Hypothalamus (tissue), 51 donors: Measurements from ENCODE around the gene ABCC8.

ENCODE experiments used
- DNase-seq, 51 donors: peaks; one replicate each; lab custom pipeline; 2025; lab: John Stamatoyannopoulos, UW

Gene ABCC8

DNA sequence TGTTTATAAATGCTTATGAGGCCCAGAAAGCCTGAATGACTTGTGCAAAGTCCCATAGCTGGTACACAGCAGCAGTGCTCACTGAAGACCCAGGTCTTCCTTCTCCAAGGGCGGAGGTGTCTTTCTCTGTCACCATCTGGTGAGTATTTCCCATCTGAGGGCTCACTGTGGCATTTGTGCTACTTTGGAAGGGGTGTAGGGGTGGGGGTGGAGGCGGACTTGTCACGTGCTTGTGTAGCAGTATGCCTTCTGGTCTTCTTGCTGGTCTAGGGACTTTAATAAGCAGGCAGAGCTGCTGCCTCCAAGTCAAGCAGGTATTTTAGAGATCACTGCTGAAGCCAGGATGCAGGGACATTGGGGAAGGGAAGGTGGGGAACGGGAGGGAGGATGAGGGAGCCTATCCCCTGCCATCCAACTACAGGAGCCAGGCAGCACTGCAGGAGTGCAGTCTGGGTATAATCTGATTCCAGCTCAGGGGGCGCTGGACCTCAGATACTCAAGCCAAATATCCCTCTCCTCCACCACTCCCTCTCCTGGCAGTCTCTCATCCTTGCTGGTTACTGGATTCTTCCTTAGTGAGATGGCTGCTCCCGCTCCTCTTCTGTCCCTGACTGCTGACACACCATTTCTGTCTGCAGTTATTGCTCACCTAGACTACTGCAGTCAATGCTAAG is 3.4 kb downstream of the ABCC8 start:
- peak in 1 of 51 donors; percentile 26 for DNase-seq

DNA sequence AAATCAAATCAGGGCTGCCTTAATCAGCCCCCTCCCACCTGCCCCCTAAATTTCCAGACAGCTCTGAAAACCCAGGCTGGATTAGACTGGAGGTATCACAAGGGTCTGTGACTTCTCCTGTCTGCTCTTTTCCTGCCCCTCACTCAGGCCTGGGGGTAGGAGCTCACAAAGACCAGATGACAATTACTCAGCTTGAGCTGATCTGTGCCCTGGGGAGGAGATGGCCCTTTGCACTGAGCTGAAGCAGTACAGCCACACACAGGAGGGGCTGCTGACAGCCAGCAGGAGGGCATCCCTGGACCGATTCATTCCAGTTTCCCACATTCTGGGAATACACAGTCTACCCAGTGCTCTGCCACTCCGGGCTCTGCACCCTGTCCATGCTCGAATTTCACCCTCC is 4.2 kb downstream of the ABCC8 start:
- DNase-seq = no peak

DNA sequence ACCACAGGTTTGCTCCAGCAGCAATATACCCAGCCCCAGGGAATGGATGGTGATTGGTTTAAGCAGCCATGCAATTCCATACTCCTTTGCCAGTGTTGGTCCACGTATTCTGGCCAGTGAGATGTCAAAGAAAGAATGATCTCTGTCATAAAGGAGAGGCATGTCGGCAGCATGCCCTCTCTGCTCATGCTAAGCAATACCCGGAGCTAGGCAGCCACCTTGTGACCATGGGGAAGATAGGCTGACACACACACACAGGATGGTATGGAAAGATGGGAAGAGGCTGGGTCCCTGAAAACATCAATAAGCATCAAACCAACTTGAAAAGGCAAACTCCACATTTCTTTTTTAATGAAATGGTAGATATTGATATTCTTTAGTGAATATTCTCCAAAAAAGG is 5.1 kb downstream of the ABCC8 start:
- no peak for DNase-seq

DNA sequence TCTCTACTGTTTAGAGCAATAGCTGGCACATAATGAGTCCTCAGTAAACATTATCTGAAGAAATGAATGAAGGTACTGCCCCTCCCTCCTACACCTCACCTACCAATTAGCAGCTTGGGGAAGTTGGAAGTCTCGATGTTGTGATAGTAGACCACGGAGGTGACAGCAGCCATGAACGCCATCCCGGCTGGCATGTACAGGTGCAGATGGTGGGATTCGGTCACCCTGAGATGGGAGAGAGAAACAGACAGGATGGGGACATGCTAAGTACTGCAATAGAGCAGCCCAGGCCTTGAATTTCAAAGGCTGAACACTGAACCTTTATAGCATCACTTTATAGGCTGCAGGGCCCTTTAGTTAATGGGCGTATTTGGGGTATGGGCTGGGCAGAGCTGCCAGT is 6.6 kb downstream of the ABCC8 start:
- DNase-seq = no peak

DNA sequence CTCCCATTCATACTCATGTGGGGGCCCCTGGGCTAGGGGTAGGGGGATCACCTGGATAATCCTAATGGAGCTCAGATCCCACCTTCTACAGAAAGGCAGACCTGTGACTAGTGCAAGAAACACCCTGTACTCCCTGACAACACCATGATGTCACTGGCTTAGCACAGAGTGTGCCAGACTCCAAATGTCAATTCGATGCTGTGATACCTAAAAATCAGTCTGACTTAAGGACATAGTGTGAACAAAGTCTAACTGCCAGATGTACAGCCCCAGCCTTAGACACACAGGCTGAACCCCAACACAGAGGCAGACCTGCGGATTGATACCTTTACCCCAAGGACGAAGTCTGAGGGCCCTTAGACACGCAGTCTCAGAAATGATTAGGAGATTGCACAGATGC is 8.5 kb downstream of the ABCC8 start:
- no peak for DNase-seq

DNA sequence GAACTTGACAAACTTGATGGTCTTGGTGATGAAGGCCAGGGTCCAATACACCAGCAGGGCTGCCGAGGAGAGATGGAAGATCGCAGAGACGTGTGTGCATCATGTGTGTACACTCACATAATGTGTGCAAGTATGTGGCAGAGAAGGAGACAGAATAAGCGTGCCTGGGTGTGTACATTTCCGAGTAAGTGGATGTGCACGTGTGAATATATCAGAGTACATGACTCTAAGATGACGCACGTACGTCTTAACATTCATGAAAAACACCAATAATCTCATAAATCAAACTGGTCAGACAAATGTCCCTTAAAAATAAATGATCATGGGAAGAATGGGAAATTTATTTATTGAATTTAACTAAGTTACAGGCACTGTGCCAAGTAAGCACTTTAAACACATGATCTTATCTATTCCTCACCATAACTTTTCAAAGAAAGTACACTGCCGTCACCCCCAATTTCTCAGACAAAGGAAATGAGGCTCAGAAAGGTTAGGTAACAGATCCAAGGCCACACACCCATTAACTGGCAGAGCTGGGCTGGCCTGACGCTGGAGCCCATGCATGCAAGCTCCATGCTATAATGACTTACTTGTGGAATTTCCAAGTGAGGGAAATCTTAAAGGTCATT is 13.0 kb downstream of the ABCC8 start:
- DNase-seq = no peak

DNA sequence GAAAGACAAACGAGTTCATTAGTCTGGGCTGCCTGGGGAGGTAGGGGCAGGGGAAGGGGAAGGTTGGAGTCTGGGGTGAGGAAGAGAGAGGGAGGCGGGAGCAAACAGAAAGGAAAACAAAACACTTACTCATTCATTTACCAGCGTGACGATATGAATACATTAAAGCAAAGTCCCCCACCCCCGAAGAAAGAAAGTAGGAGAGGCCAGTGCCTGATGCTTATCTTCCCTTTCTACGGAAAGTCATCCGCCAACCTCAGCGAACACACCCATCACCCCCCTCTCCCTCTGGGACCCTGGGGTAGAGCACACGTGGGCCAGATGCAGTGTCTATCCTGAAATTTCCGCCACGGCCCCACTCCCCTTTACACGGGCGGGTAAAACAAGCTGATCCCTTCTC is 13.7 kb downstream of the ABCC8 start:
- no peak for DNase-seq

DNA sequence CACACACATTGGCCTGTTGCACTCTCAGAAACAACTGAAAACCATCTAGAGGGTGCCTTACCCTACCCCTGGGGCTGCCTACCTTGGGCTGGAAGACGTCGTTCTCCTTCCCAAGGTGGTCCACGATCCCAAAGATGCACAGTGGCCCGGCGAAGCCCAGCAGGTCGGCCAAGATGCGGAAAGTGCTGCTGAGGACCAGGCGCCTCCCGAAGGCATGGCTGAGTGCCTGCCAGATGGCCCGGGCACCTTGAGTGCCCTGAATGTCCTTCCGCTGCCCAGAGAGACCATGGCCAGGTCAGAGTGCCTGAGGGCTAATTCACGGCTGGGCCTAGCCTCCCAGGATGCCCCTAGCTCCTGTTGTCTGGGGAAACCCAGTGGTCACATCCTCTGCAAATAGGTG is 16.2 kb downstream of the ABCC8 start:
- DNase-seq = no peak

DNA sequence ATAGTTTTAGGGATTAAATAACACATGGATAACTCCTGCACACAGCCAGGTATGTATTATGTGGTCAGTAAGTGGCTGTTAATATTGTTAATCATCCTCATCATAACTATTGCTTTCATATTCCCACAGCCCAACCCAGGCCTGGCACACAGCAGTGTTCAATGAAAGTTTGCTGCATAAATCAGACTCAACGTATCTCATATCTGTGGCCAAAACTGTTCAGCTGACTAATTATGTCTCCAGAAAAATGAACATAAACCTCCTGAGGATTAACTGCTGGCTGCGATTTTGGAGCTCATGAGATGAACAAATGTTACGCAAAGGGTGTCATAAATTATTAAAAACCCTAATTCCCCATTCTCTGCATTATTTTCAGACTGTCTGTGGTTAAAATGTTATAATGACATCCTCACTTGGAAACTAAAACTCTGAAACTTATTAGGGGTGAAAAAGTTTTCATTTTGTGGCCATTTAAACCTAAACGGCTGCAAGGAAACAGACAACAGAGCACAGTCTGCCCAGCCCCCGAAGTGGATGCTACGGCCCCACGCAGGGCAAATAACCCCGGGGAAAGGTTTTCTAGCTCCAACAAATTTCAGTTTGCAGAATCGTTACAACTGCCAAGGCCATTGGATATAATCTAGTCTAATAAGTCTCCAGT is 17.3 kb downstream of the ABCC8 start:
- DNase-seq = no peak

DNA sequence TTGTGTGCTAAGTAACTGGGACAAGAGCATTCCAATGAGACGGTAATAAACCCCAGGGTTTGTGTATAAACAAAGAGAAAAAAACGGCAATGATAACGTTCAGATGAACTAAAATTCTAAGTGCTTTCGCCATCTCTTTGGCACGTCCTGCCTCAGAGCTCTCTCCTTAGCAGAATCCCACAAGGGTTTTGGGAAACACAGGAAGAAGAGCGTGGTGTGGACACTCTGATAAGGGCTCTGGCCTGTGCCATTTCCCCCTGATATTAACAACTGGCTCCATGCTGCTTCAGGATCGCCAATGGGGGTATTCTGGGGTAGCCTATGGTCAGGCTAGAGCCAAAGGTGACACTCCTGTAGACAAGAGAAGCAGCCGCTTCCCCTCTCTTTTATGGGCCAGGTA is 18.4 kb downstream of the ABCC8 start:
- no peak for DNase-seq

DNA sequence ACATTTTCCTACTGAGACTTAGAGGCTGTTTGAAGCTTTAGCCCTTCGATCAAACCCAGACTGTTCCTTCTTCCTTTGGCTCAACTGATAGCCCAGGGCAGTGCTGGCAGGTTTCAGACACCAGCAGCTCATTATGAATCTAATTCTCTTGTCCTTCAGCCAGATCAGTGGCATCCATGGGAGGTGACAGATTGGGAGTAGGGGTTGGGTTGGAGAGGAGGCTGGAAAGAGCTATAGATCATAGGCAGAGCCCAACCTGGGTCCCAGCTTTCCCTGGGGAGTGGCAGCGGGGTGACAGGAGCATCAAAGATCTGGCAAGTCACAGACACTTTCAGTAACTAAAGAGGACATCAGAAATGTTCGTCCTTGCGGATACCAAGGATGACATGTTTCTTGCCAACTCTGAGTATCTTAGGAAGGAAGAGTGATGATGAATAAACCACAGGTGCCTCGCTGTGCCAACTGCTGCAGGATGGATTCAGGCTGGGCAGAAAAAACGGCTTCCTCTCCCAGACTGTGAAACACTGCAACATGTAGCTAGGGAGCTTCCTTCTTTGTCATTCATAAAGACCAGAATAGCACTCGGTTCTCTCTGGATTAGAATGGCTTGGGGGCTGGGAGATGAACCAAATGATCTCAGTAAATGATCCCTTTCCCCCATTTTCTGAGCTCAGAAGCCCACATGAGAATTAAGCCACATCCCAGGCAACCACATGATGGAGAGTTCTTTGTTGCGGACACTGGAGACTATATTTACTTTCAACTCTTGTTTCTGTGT is 19.1 kb downstream of the ABCC8 start:
- DNase-seq = peak in 1 of 51 donors; percentile 22

DNA sequence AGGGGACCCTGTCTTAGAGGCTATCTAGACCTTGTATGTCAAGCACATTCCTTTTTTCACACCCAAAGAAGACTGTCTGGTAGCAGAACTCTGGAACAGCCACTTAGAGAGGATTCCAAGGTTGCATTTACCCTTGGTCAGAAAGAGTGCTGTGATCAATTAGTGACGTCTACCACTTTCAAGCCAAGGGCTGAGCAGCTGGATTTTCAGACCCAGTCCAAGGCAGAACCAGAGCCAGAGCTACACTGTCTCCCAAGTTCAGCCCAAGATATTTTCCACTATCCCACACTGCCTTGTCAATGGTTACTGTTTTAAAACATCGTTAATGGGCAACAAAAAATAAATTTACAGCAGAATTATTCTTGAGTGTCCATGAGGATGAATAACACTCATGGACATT is 24.0 kb downstream of the ABCC8 start:
- no peak for DNase-seq

DNA sequence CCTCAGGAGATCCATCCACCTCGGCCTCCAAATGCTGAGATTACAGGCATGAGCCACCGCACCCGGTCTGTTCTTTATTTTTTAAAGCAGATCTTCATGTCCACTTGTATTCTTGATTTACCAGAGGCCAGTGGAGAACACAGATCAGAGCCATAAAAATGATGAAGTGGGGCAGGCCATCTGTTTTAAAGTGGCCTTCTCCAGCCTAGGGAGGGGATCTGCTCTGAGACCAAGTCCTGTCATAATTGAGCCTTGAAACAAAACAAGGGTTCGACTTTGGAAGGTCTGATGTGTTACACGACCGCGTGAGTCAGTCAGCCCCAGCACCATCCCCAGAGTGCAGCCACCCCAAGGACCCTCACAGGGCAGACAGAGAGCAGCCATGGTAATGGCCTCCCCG is 27.5 kb downstream of the ABCC8 start:
- no peak for DNase-seq

DNA sequence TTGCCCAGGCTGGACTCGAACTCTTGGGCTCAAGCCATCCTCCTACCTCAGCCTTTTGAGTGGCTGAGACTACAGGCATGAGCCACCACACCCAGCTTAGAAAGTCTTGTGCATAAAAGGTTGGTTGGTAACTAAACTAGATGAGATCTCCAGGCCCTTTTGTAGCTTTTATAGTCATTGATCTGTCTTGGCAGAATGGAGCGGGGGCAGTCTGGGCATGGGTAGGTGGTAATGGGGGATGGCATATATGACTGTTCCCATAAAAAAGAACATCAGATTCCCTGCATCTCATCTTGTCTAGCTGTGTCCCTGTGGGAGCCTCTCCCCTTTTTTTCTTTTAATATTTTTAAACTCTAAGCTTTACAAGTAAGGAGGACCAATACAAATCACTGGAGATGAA is 30.2 kb downstream of the ABCC8 start:
- no peak for DNase-seq

DNA sequence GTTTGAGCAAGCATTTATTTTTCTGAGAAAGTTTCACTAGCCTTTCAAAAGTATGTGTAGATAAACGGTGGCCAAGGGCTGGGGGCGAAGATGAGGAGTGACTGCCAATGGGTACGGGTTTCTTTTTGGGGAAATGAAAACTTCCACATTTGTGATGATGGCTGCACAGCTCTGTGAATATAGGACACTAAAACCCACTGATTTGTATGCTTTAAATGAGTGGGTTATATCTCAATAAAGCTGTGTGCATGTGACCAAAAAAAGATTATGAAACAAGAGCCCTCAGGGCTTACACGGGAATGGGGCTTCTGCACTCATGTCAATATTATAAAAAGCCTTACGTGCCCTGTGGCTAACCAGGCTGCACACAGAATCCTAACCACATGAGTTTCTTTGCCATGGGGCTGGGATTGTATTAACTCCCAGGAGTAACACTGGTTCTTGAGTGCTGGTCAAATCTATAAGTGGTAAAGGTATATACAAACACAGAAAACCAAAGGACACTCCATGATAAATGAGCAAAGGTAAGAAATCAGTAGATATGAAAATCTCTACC is 31.3 kb downstream of the ABCC8 start:
- DNase-seq = no peak

DNA sequence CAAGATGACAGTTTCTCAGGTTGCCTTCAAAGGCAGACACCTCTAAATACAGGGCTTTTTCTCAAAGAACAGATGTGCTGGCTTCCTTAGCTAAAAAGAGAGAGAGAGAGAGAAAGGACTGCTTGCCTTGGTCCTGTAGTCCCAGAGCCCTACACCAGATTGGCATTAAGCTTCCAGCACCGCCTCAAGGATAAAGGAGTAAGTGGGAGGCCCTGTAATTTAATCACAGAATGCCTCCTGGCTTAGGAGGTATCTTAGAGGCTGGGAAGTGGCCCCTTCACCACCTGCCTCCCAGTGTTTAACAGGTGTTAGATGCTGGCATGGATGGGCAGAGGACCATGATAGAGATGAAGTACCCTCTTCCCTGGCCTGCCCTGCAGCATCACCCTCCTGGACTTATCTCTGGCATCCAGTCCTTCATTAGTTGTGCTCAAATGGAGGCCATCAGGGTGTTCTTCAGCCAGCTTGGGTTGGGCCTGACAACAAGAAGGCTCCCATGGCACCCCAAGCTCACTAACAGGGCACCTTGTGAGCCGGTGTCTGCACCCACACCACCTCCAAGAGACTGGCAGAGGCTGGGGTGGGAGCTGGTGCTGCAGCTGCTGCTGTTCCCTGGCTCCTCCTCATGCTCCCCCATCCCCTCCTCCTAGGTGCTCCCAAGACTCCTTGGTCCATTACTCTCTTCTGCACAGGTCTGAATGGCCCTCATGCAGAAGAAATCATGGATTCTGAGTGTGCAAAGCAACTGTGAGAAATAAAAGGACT is 32.5 kb downstream of the ABCC8 start:
- no peak for DNase-seq

DNA sequence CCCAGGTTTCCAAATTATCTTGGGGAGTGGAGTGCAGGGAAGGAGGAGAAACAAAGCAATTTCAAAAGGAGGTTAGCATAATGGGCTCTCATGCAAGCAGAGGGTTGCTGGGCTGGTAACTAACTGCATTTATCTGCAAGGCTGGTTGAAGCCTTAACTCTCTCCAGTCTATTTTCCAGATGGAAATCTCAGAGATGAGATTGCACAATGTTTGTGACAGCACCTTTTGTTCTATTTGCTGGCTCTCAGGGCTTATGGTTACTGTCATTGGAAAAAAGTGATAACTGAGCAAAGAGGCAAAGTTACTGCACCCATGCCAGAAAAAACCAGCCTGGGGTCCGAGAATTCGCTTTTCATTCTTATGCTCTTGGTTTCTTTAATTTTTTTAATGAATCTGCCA is 33.2 kb downstream of the ABCC8 start:
- no peak for DNase-seq

DNA sequence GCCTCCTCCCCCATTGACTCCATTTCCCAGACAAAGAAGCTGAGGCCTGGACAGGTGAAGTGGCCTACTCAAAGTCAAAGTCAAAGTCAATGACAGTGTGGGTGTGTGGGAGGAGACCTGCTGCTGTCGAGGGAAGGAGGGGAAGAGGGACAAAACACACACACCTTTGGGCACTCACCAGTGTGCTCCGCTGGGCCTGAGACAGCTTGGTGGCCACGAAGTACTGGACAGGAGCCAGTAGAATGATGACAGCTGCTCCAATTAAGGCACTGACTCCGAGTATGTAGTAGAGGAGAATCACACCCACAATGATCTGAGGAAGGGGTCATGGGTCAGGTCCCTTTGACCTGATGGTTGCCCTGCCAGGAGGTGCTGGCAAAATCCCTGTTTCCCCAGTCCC is 33.6 kb downstream of the ABCC8 start:
- no peak for DNase-seq

DNA sequence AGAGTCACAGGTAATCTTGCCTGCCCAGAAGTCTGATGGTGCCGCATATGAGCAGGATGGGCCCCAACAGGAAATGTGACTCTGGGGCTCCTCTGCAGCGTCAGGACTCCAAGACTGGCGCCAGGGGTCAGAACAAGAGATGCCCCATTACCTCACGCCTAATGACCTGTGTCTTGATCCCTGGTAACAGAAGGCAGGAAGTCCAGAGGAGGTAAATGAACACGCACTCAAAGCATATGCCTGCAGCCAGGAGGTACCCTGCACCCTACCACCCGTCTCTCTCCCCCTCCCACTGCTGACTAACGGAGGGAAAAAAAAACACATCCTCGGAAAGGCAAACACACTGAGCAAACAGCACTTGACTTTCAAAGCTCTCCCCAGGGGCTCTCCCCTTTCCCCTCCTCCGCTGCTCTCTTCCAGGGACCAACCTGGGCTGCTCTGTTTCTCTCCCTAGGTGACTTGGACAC is 37.3 kb downstream of the ABCC8 start:
- DNase-seq = no peak

DNA sequence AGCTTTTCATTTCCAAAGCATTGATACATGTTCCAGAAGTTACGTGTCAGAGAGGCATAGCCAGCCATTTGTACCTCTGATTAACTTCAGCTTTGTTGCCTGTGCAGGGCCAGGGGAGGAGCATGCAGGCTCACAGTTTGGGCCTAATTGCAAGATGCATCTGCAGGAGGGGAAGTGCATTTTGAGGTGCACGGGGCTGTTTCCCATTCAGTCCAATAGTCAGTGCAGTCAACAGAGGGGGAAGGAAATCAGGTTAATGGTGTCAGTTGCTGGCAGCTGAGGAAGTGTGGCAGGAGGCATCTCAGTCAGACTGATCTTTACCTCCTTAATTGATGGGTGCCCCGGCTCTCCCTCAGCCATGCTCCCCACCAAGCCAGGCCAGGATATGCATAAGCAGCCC is 39.3 kb downstream of the ABCC8 start:
- DNase-seq = no peak
